Neuronal stem cell (in vitro differentiated cells): ENCODE data around the gene HOXC10.

ENCODE experiments used
- DNase-seq: peaks from one replicate; pipeline ENCODE4 v3.0.0-alpha.2; 2013; ENCODE audit warnings: low spot score
- H2AFZ ChIP-seq: one replicate; pipeline ENCODE4 v1.6.1; 2013; ENCODE audit warnings: mild to moderate bottlenecking, low read length, inconsistent platforms
- H2AK5ac ChIP-seq: 2 replicates; pipeline ENCODE4 v1.6.1; 2013; ENCODE audit warnings: low read depth, mild to moderate bottlenecking, inconsistent platforms, low read length, moderate library complexity, mixed read lengths
- H2BK120ac ChIP-seq: 2 replicates; pipeline ENCODE4 v1.6.1; 2013; ENCODE audit warnings: low read depth, mild to moderate bottlenecking, inconsistent platforms, low read length, moderate library complexity, mixed read lengths
- H2BK12ac ChIP-seq: one replicate; pipeline ENCODE4 v1.6.1; 2013; ENCODE audit warnings: low read length, inconsistent platforms
- H2BK15ac ChIP-seq: 2 replicates; pipeline ENCODE4 v1.6.1; 2013; ENCODE audit warnings: mild to moderate bottlenecking, low read length, inconsistent platforms, mixed read lengths
- H2BK5ac ChIP-seq: one replicate; pipeline ENCODE4 v1.6.1; 2013; ENCODE audit warnings: inconsistent platforms, mild to moderate bottlenecking, low read length, moderate library complexity
- H3K14ac ChIP-seq: one replicate; pipeline ENCODE4 v1.6.1; 2013; ENCODE audit warnings: low read length, inconsistent platforms
- H3K18ac ChIP-seq: 2 replicates; pipeline ENCODE4 v1.6.1; 2013; ENCODE audit warnings: low read length, inconsistent platforms
- H3K23ac ChIP-seq: 2 replicates; pipeline ENCODE4 v1.6.1; 2013; ENCODE audit warnings: low read depth, mild to moderate bottlenecking, mixed read lengths, low read length, inconsistent platforms; ENCODE audit not compliant: poor library complexity
- H3K27ac ChIP-seq: replicated peaks from 3 replicates; pipeline ENCODE4 v1.5.1; 2013; ENCODE audit warnings: low read length, inconsistent platforms
- H3K27me3 ChIP-seq, 3 experiments: 2 replicates each; pipeline ENCODE4 v1.6.1; 2013; ENCODE audit warnings: low read length in 3 of 3, mild to moderate bottlenecking in 2 of 3, inconsistent platforms in 1 of 3, low read depth in 1 of 3, mixed read lengths in 1 of 3, moderate library complexity in 1 of 3; ENCODE audit not compliant: control insufficient read depth in 3 of 3, insufficient read depth in 3 of 3
- H3K36me3 ChIP-seq, 2 donors: replicated peaks in 1 of 2; 2 replicates each; pipeline ENCODE4 v1.6.1; 2013; ENCODE audit warnings: low read length in 2 of 2; ENCODE audit not compliant: control insufficient read depth in 2 of 2, insufficient read depth in 2 of 2
- H3K4ac ChIP-seq: 2 replicates; pipeline ENCODE4 v1.6.1; 2013; ENCODE audit warnings: inconsistent platforms, mild to moderate bottlenecking, low read length, moderate library complexity
- H3K4me1 ChIP-seq, 2 donors: 1 replicate in 1 of 2; 2 replicates in 1 of 2; pipeline ENCODE4 v1.6.1; 2013; ENCODE audit warnings: low read length in 2 of 2, low read depth in 1 of 2; ENCODE audit not compliant: control insufficient read depth in 2 of 2, insufficient read depth in 1 of 2
- H3K4me2 ChIP-seq: one replicate; pipeline ENCODE4 v1.6.1; 2013; ENCODE audit warnings: mild to moderate bottlenecking, low read length, inconsistent platforms; ENCODE audit not compliant: insufficient read depth, poor library complexity, severe bottlenecking
- H3K4me3 ChIP-seq, 2 donors: 2 replicates each; pipeline ENCODE4 v1.5.1; 2013; ENCODE audit warnings: low read length in 2 of 2, mild to moderate bottlenecking in 2 of 2, inconsistent platforms in 1 of 2, moderate library complexity in 1 of 2
- H3K79me1 ChIP-seq: one replicate; pipeline ENCODE4 v1.6.1; 2013; ENCODE audit warnings: low read depth, mild to moderate bottlenecking, inconsistent platforms, low read length, moderate library complexity
- H3K9ac ChIP-seq: one replicate; pipeline ENCODE4 v1.6.1; 2013; ENCODE audit warnings: mild to moderate bottlenecking, low read depth, low read length, inconsistent platforms; ENCODE audit not compliant: poor library complexity
- H3K9me3 ChIP-seq, 2 donors: replicated peaks in 1 of 2; 2 replicates each; pipeline versions ENCODE3 to v1.6.1; 2013; ENCODE audit warnings: low read length in 2 of 2, mild to moderate bottlenecking in 2 of 2, inconsistent platforms in 1 of 2, low read depth in 1 of 2, mixed read lengths in 1 of 2, moderate library complexity in 1 of 2; ENCODE audit not compliant: control insufficient read depth in 2 of 2, insufficient read depth in 1 of 2
- H4K8ac ChIP-seq: one replicate; pipeline ENCODE4 v1.6.1; 2013; ENCODE audit warnings: low read depth, mild to moderate bottlenecking, inconsistent platforms, low read length, moderate library complexity
- H4K91ac ChIP-seq: one replicate; pipeline ENCODE4 v1.6.1; 2013; ENCODE audit warnings: low read length, low read depth, mild to moderate bottlenecking, inconsistent platforms; ENCODE audit not compliant: poor library complexity
- WGBS, 2 donors: extraction: QIAGEN DNeasy Blood & Tissue Kit; methylation state at CpG; one replicate each; pipeline ENCODE4 v1.1.7; 2013; ENCODE audit warnings: missing lambda C conversion rate in 2 of 2, mixed read lengths in 1 of 2; ENCODE audit not compliant: insufficient read length in 2 of 2, insufficient replicate concordance in 1 of 2; ENCODE audit errors: extremely low coverage in 2 of 2; 5-methylcytosine and 5-hydroxymethylcytosine counted together

Gene HOXC10

DNA sequence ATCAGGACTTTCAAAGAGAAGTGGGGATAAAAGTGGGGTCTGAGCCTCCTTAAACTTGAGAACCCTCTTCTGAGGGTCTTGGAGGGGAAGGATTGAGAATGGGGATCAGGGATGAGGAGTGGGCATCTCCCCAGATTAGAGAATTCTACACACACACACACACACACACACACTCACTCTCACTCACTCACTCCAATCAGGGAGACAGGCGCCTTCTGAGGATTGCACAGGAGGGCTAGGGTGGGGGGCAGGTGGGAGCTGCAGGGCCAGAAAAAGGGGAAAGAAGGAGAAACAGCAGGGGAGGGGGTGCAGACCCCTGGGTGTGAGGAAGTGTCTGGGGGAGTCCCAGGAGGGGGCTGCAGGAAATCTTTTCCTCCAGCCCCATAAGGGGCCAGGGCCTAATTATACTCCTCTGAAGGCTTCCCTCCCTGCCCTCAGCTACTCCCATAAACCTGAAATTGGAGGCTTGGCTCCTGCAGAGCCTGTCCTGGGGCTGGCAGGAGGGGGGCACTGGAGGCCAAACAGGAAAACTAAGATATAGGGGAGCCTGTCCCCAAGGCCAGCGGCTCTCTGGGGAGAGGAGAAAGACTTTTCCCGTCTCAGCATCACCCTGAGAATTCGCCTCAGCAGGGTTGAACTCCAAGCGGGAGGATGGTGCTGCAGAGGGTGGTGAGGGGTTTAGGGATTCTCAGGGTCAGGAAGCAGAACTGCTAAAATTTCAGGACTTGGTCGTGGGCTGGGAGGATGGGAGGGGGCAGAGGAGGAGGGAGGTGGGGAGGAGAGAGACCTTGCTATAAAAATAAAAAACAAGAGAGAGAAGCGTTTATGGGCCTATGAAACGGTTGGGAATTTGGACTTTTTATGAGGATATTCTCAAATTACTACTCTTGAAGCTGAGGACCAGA lies 16.6 kb downstream of the HOXC10 start:
- Histone ChIP-seq H3K27me3 (peaks cover 81 to 100% (median 100%) of the 10 kb centered on the region in 3 experiments), H3K27ac (no peak overlapping the region), H2BK12ac (no peak overlapping the region), H3K4me1 (no peaks in the 10 kb centered on the region), H3K36me3 (no peaks in the 10 kb centered on the region), H2BK120ac (no peak overlapping the region), H2BK5ac (no peak overlapping the region), H3K4ac (no peak overlapping the region), H3K4me3 (no peak overlapping the region), H3K23ac (no peak overlapping the region), H3K14ac (no peak overlapping the region), H2BK15ac (no peak overlapping the region), H4K8ac (no peak overlapping the region), H3K9me3 (peaks cover 0 to 2% of the 10 kb centered on the region in 2 donors), H3K9ac (no peak overlapping the region), H3K79me1 (no peaks in the 10 kb centered on the region), H4K91ac (no peak overlapping the region), H3K18ac (no peak overlapping the region), H2AK5ac (no peak overlapping the region), H3K4me2 (no peak overlapping the region), H2AFZ (no peak overlapping the region)
- WGBS, 2 donors: no CpG with 5 or more reads among the region's 8 CpGs
- DNase-seq: no peak

DNA sequence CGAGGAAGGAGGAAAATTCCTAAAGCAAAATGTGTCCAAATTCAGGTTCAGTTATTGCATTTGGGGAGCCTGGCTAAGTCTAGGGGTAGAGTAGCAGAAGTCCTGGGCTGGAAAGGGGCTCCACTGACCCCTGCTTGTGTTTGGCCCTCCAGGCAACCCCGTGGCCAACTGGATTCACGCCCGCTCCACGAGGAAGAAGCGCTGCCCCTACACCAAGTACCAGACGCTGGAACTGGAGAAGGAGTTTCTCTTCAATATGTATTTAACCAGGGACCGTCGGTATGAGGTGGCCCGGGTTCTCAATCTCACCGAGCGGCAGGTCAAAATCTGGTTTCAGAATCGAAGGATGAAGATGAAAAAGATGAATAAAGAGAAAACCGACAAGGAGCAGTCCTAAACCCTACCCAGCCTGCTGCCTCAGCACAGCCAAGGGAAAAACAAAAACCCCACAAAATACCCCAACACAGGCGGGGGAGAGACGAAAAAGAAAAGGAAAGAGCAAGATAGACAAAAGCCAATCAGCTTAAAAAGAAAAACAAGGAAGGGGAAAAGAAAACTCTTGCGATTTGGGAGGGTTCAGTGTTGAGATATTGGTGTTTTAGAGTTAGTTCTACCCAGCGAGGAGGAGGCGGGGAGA lies 17.4 kb downstream of the HOXC10 start:
- H3K4ac ChIP-seq: no peak overlapping the region
- no peak overlapping the region for H3K4me3 ChIP-seq
- H4K91ac ChIP-seq: no peak overlapping the region

DNA sequence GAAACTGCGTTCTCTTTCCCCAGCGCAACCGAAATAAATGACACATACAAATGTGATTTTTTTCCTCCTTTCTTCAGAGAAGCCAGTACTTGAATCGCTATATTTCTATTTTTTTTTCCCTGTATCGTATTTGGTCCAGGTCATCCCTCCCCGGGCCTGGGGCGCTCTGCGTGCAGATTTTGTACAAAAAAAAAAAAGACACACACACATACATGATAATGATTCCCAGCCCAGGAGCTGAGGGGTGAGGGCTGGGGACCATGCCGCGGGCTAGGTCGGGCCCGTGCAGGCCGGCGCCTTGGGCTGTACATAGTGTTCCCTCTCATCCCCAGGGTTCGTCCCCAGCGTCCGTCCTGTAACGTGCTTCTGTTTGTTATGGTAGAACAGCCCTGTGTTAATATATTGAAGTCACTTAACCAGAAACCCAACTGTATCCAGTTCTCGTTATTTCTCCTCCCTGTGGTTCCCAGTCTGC lies 18.0 kb downstream of the HOXC10 start:
- no peak overlapping the region for H4K8ac ChIP-seq
- H2BK12ac ChIP-seq: no peak overlapping the region
- no CpG with 5 or more reads among the region's 19 CpGs for WGBS, 2 donors
- no peak overlapping the region for H3K27ac ChIP-seq
- no peak overlapping the region for H3K18ac ChIP-seq
- H3K23ac ChIP-seq: no peak overlapping the region
- no peak overlapping the region for H2BK120ac ChIP-seq
- H3K4ac ChIP-seq: no peak overlapping the region
- H3K4me1 ChIP-seq: no peaks in the 10 kb centered on the region
- no peak overlapping the region for H3K4me3 ChIP-seq
- H2AK5ac ChIP-seq: no peak overlapping the region
- no peak for DNase-seq
- H3K79me1 ChIP-seq: no peaks in the 10 kb centered on the region
- H2BK15ac ChIP-seq: no peak overlapping the region
- peaks cover 78 to 100% (median 100%) of the 10 kb centered on the region in 3 experiments for H3K27me3 ChIP-seq
- no peak overlapping the region for H3K14ac ChIP-seq
- H3K36me3 ChIP-seq: no peaks in the 10 kb centered on the region
- no peak overlapping the region for H2AFZ ChIP-seq
- H3K9me3 ChIP-seq: peaks cover 0 to 2% of the 10 kb centered on the region in 2 donors
- H3K4me2 ChIP-seq: no peak overlapping the region
- no peak overlapping the region for H3K9ac ChIP-seq
- H2BK5ac ChIP-seq: no peak overlapping the region
- H4K91ac ChIP-seq: no peak overlapping the region

More for the DNA sequence above, 17.4 kb downstream of the HOXC10 start:
- Histone ChIP-seq H3K23ac (no peak overlapping the region), H3K4me2 (no peak overlapping the region), H3K4me1 (no peaks in the 10 kb centered on the region), H3K9me3 (peaks cover 0 to 2% of the 10 kb centered on the region in 2 donors), H3K27ac (no peak overlapping the region), H4K8ac (no peak overlapping the region), H3K27me3 (peaks cover 78 to 100% (median 100%) of the 10 kb centered on the region in 3 experiments), H3K18ac (no peak overlapping the region), H3K14ac (no peak overlapping the region), H3K36me3 (no peaks in the 10 kb centered on the region), H2BK15ac (no peak overlapping the region), H3K9ac (no peak overlapping the region), H2AK5ac (no peak overlapping the region), H2BK12ac (no peak overlapping the region), H2AFZ (no peak overlapping the region), H2BK5ac (no peak overlapping the region), H2BK120ac (no peak overlapping the region), H3K79me1 (no peaks in the 10 kb centered on the region)
- DNase-seq: no peak
- WGBS, 2 donors: no CpG with 5 or more reads among the region's 19 CpGs

DNA sequence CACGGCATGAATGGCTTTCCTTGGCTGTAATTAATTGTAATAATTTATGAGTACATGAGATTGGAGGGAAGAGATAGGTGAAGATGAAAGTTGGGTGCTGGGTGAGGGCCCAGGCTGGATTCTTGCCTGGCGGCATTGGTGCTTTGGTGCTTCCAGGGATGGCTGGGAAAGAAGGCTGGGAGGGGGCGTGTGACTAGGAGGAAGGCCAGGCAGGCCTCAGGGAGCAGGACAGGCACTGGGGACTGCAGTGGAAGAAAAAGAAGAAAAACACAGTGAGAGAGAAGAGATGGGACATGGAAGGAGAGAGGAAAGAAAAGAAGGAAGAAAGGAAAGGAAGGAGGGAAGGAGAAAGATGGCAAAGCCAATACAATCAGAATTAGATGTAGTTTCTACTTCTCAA lies 18.7 kb downstream of the HOXC10 start:
- Histone ChIP-seq H3K36me3 (no peaks in the 10 kb centered on the region), H3K4ac (no peak overlapping the region), H3K79me1 (no peaks in the 10 kb centered on the region), H3K27me3 (peaks cover 77 to 100% (median 99%) of the 10 kb centered on the region in 3 experiments), H2AK5ac (no peak overlapping the region), H3K4me1 (no peaks in the 10 kb centered on the region), H3K23ac (no peak overlapping the region), H3K9me3 (peaks cover 0 to 2% of the 10 kb centered on the region in 2 donors), H3K27ac (no peak overlapping the region), H3K4me2 (no peak overlapping the region), H2AFZ (no peak overlapping the region), H3K4me3 (no peak overlapping the region), H2BK15ac (no peak overlapping the region), H2BK5ac (no peak overlapping the region), H2BK12ac (no peak overlapping the region), H4K91ac (no peak overlapping the region), H4K8ac (no peak overlapping the region), H3K9ac (no peak overlapping the region), H3K18ac (no peak overlapping the region), H2BK120ac (no peak overlapping the region), H3K14ac (no peak overlapping the region)
- no peak for DNase-seq
- WGBS, 2 donors: no CpG with 5 or more reads among the region's 3 CpGs
